Kidney epithelial cell (primary cell): ENCODE measurements around the gene NEBL. TPM values are rescaled to one million over a fixed set of nuclear protein-coding genes. Genes with fewer than 3 reads are reported as not detected.

ENCODE experiments used
- DNase-seq: peaks from one replicate; pipeline ENCODE4 v3.0.0-alpha.2; 2010; ENCODE audit warnings: low read depth
- H3K27me3 ChIP-seq: 2 replicates; pipeline ENCODE4 v1.6.0; 2011; ENCODE audit warnings: low read length; ENCODE audit not compliant: control insufficient read depth, insufficient read depth
- H3K36me3 ChIP-seq: 2 replicates; pipeline ENCODE4 v1.5.1; 2011; ENCODE audit warnings: low read length; ENCODE audit not compliant: control insufficient read depth, insufficient read depth
- H3K4me3 ChIP-seq: 2 replicates; pipeline ENCODE4 v1.5.1; 2011; ENCODE audit warnings: low read depth, mild to moderate bottlenecking, control low read depth, low read length
- CTCF ChIP-seq: IDR thresholded peaks from 2 replicates; pipeline ENCODE4 v1.5.1; 2011; ENCODE audit warnings: mild to moderate bottlenecking, moderate library complexity, low read length, control low read depth, inconsistent platforms; ENCODE audit not compliant: insufficient read depth, poor library complexity, severe bottlenecking
- total RNA-seq: library from RNA; depleted of rRNA; stranded (reverse); fragments of >200 nt; gene quantifications from 2 replicates; pipeline ENCODE4 v1.2.3, GENCODE V29; 2015

NEBL gene
- total RNA-seq, 1 donor from 2014 or later, result 6.9 TPM

- no peak for DNase-seq
- Histone ChIP-seq H3K27me3 (no peaks in the 10 kb centered on the region), H3K36me3 (no peaks in the 10 kb centered on the region), H3K4me3 (no peak overlapping the region)
- no peak for TF ChIP-seq CTCF
Measured at GRCh38 chr10:20888620-20889330, 8.3 kb downstream of the NEBL start.

- H3K4me3 ChIP-seq, result no peak overlapping the region
- TF ChIP-seq CTCF, result no peak
- DNase-seq, result no peak
- H3K36me3 ChIP-seq, result no peaks in the 10 kb centered on the region
- H3K27me3 ChIP-seq, result no peaks in the 10 kb centered on the region
Measured at GRCh38 chr10:20887706-20888555, 9.2 kb downstream of the NEBL start.

- DNase-seq, result peak; percentile 53
- Histone ChIP-seq H3K27me3 (no peaks in the 10 kb centered on the region), H3K4me3 (no peak overlapping the region), H3K36me3 (no peaks in the 10 kb centered on the region)
- TF ChIP-seq CTCF, result no peak
Measured at GRCh38 chr10:20885678-20886077, 11.4 kb downstream of the NEBL start.

GRCh38 chr10:20883552-20883951 is 13.6 kb downstream of the NEBL start:
- TF ChIP-seq CTCF, result no peak
- no peaks in the 10 kb centered on the region for H3K27me3 ChIP-seq
- no peak overlapping the region for H3K4me3 ChIP-seq
- no peak for DNase-seq
- H3K36me3 ChIP-seq, result no peaks in the 10 kb centered on the region

- H3K4me3 ChIP-seq, result no peak overlapping the region
- DNase-seq, result no peak
- no peaks in the 10 kb centered on the region for H3K36me3 ChIP-seq
- TF ChIP-seq CTCF, result no peak
- no peaks in the 10 kb centered on the region for H3K27me3 ChIP-seq
Measured at GRCh38 chr10:20882091-20882490, 15.0 kb downstream of the NEBL start.
